Lung (tissue), 12 donors: ENCODE measurements around the gene REC114. TPM values are rescaled to one million over a fixed set of nuclear protein-coding genes. Genes with fewer than 3 reads are reported as not detected.

Experiments used
- ATAC-seq: fragments of 200-7000 bp; cut with Tn5 transposase; one replicate; pipeline ENCODE4 v1.9.1; 2020; ENCODE audit warnings: moderate number of reproducible peaks; ENCODE audit not compliant: insufficient read depth, low FRiP score
- DNase-seq, 3 donors: peaks; one replicate each; pipeline ENCODE4 v3.0.0-alpha.2; 2013 to 2017
- H3K27ac ChIP-seq, 2 donors: one replicate each; pipeline ENCODE4 v1.5.1; 2013; ENCODE audit warnings: mild to moderate bottlenecking in 2 of 2, moderate library complexity in 2 of 2, control low read depth in 1 of 2, inconsistent platforms in 1 of 2, low read depth in 1 of 2, low read length in 1 of 2
- H3K27me3 ChIP-seq, 3 donors: one replicate each; pipeline ENCODE4 v1.5.1; 2013; ENCODE audit warnings: low read length in 2 of 3; ENCODE audit not compliant: control insufficient read depth in 3 of 3, insufficient read depth in 3 of 3
- H3K36me3 ChIP-seq, 4 donors: one replicate each; pipeline ENCODE4 v1.5.1; 2013; ENCODE audit warnings: low read length in 4 of 4, mild to moderate bottlenecking in 1 of 4, moderate library complexity in 1 of 4; ENCODE audit not compliant: control insufficient read depth in 4 of 4, insufficient read depth in 4 of 4
- H3K4me1 ChIP-seq, 5 donors: one replicate each; pipeline ENCODE4 v1.5.1; 2013; ENCODE audit warnings: low read length in 5 of 5, mild to moderate bottlenecking in 2 of 5, moderate library complexity in 1 of 5; ENCODE audit not compliant: control insufficient read depth in 5 of 5, insufficient read depth in 5 of 5
- H3K4me3 ChIP-seq: one replicate; pipeline ENCODE4 v1.5.1; 2013; ENCODE audit warnings: mild to moderate bottlenecking, control low read depth, moderate library complexity
- H3K9ac ChIP-seq, 2 donors: one replicate each; pipeline ENCODE4 v1.5.1; 2013; ENCODE audit warnings: low read length in 2 of 2, control low read depth in 1 of 2; ENCODE audit not compliant: insufficient read depth in 1 of 2
- H3K9me3 ChIP-seq, 4 donors: one replicate each; pipeline ENCODE4 v1.5.1; 2013; ENCODE audit warnings: low read length in 3 of 4, mild to moderate bottlenecking in 1 of 4, moderate library complexity in 1 of 4; ENCODE audit not compliant: control insufficient read depth in 4 of 4, insufficient read depth in 3 of 4
- CTCF ChIP-seq: IDR thresholded peaks from 2 replicates; pipeline ENCODE4 v1.5.1; 2012; ENCODE audit warnings: mild to moderate bottlenecking; ENCODE audit errors: control extremely low read depth, extremely low read depth
- WGBS, 2 donors: extraction: QIAGEN DNeasy Blood & Tissue Kit; methylation state at CpG; one replicate each; pipeline ENCODE4 v1.1.7; 2013; 5-methylcytosine and 5-hydroxymethylcytosine counted together
- polyA plus RNA-seq, 2 donors: library from polyadenylated mRNA; stranded (reverse); fragments of 200-250 nt; gene quantifications; one replicate each; pipeline ENCODE4 v1.2.1, GENCODE V29; 2013
- total RNA-seq, 2 donors: library from RNA; depleted of rRNA in 1 of 2; stranded (reverse); fragments of >200 nt in 1 of 2; gene quantifications; one replicate each; pipeline ENCODE4 v1.2.1, GENCODE V29; 2014 to 2021
- donor health status: control.
- donor health status: control.
- donor health status: Bipolar disorder and iron deficiency.
- donor health status: healthy.
- donor health status: DM: yes; HTN: yes; CAD: no.

REC114 gene
- total and polyA plus RNA-seq, 4 donors, result 0.15 TPM; not detected in 3

GRCh38 chr15:73564255-73564654 is 121.3 kb downstream of the REC114 start:
- no peak for ATAC-seq
- Histone ChIP-seq H3K4me3 (no peak overlapping the region), H3K9ac (no peak overlapping the region), H3K4me1 (peaks cover 0 to 2% (median 0%) of the 10 kb centered on the region in 5 donors), H3K27me3 (no peaks in the 10 kb centered on the region), H3K36me3 (peaks cover 12 to 45% (median 30%) of the 10 kb centered on the region in 4 donors), H3K27ac (no peak overlapping the region), H3K9me3 (no peaks in the 10 kb centered on the region)
- DNase-seq, result no peak
- whole genome bisulfite sequencing, 2 donors, result 12 to 40% methylated on average over 6 of the region's 6 CpGs
- no peak for TF ChIP-seq CTCF

- DNase-seq, result no peak
- Histone ChIP-seq H3K4me1 (peaks cover 0 to 7% (median 0%) of the 10 kb centered on the region in 5 donors), H3K4me3 (no peak overlapping the region), H3K9me3 (no peaks in the 10 kb centered on the region), H3K36me3 (peaks cover 26 to 54% (median 34%) of the 10 kb centered on the region in 4 donors), H3K27ac (no peak overlapping the region), H3K9ac (no peak overlapping the region), H3K27me3 (no peaks in the 10 kb centered on the region)
- ATAC-seq, result no peak
- 75 to 92% methylated on average over 1 of the region's 1 CpG for WGBS, 2 donors
- TF ChIP-seq CTCF, result no peak
Observed at GRCh38 chr15:73567020-73567419, 124.1 kb downstream of the REC114 start.

- peaks cover 0 to 12% (median 0%) of the 10 kb centered on the region in 5 donors for H3K4me1 ChIP-seq
- no peak for DNase-seq
Observed at GRCh38 chr15:73568564-73569280, 125.8 kb downstream of the REC114 start.

More at GRCh38 chr15:73568564-73569280, 125.8 kb downstream of the REC114 start:
- H3K27ac ChIP-seq, result no peak overlapping the region
- no peaks in the 10 kb centered on the region for H3K27me3 ChIP-seq
- H3K4me3 ChIP-seq, result no peak overlapping the region
- H3K9ac ChIP-seq, result no peak overlapping the region
- WGBS, 2 donors, result 86 to 95% methylated on average over 7 of the region's 7 CpGs
- no peak for TF ChIP-seq CTCF
- H3K9me3 ChIP-seq, result no peaks in the 10 kb centered on the region
- no peak for ATAC-seq
- H3K36me3 ChIP-seq, result peaks cover 23 to 44% (median 39%) of the 10 kb centered on the region in 4 donors
